Transverse colon (tissue), 4 donors: ENCODE data around the gene KRTAP10-6.
"Not testable (repeated sequence)": the region's sequence is repeated elsewhere in the genome, so short reads cannot be mapped to it uniquely, and the experiment has no call there.

Source experiments
- CTCF ChIP-seq, 5 experiments: fragments of 200-600 bp in 3 of 5; fragments of 450-650 bp in 2 of 5; sonication (generic) in 3 of 5; IDR thresholded peaks; 1 replicate in 2 of 5; 2 replicates in 3 of 5; pipeline ENCODE4 v1.5.1; 2016 to 2017; ENCODE audit warnings: antibody characterized with exemption in 5 of 5, inconsistent platforms in 3 of 5, mild to moderate bottlenecking in 2 of 5, moderate library complexity in 1 of 5
- POLR2A ChIP-seq: fragments of 450-650 bp; IDR thresholded peaks from one replicate; pipeline ENCODE4 v1.6.1; 2016; ENCODE audit warnings: antibody characterized with exemption, mild to moderate bottlenecking, moderate library complexity
- POLR2AphosphoS5 ChIP-seq, 3 donors: sonication (generic); formaldehyde crosslinking; IDR thresholded peaks; one replicate each; pipeline ENCODE4 v1.6.1; 2016; ENCODE audit warnings: antibody characterized with exemption in 3 of 3

GRCh38 chr21:44627831-44628233 lies 35.5 kb upstream of the KRTAP10-6 start:
- not testable (repeated sequence) for TF ChIP-seq POLR2A; CTCF (IDR thresholded peaks at IDR 0.05); POLR2AphosphoS5 (IDR thresholded peaks at IDR 0.05)
